ENCODE data around the gene KRT4.

KRT4 gene

GRCh38 chr12:52791271-52792184 lies 22.4 kb downstream of the KRT4 start:
- no peak for DNase-seq

GRCh38 chr12:52790427-52791270 lies 23.3 kb downstream of the KRT4 start:
- DNase-seq = no peak

- DNase-seq = no peak
Measured at GRCh38 chr12:52789637-52790426, 24.1 kb downstream of the KRT4 start.

- no peak for DNase-seq
Measured at GRCh38 chr12:52788876-52789636, 24.9 kb downstream of the KRT4 start.

GRCh38 chr12:52788192-52788875 lies 25.6 kb downstream of the KRT4 start:
- DNase-seq = no peak

- no peak for DNase-seq
Measured at GRCh38 chr12:52787324-52788191, 26.4 kb downstream of the KRT4 start.

- DNase-seq = no peak
Measured at GRCh38 chr12:52784909-52785308, 29.0 kb downstream of the KRT4 start.

- DNase-seq = no peak
Measured at GRCh38 chr12:52783563-52784316, 30.2 kb downstream of the KRT4 start.

- DNase-seq = no peak
Measured at GRCh38 chr12:52782502-52782901, 31.4 kb downstream of the KRT4 start.

GRCh38 chr12:52781399-52782082 lies 32.4 kb downstream of the KRT4 start:
- DNase-seq = no peak

- no peak for DNase-seq
Measured at GRCh38 chr12:52779914-52780313, 34.0 kb downstream of the KRT4 start.

GRCh38 chr12:52778833-52779232 lies 35.1 kb downstream of the KRT4 start:
- no peak for DNase-seq

GRCh38 chr12:52777566-52777965 lies 36.4 kb downstream of the KRT4 start:
- DNase-seq = no peak

GRCh38 chr12:52776913-52777395 lies 37.0 kb downstream of the KRT4 start, which contains the start of gene KRT76:
KRT76 (minus strand) TSS chr12:52777345; CDS start chr12:52777291, 54 bp downstream.
- DNase-seq = no peak

GRCh38 chr12:52776435-52776834 lies 37.5 kb downstream of the KRT4 start:
- no peak for DNase-seq

- no peak for DNase-seq
Measured at GRCh38 chr12:52774629-52775250, 39.2 kb downstream of the KRT4 start.

GRCh38 chr12:52772772-52773171 lies 41.1 kb downstream of the KRT4 start:
- DNase-seq = no peak

GRCh38 chr12:52772188-52772587 lies 41.7 kb downstream of the KRT4 start:
- DNase-seq = no peak

Data from NCI-H1436 (cell line).